Caco-2 (cell line): ENCODE results near the gene ZFYVE9. TPM values are rescaled to one million over a fixed set of nuclear protein-coding genes. Genes with fewer than 3 reads are reported as not detected.
"Not testable (repeated sequence)": the region's sequence is repeated elsewhere in the genome, so short reads cannot be mapped to it uniquely, and the experiment has no call there.

Experiments used
- BruUV-seq: library from RNA; stranded (reverse); fragments of 400-500 nt; replicated peaks from 2 replicates; lab custom pipeline; 2021; lab: Mats Ljungman, UMichigan
- CTCF ChIA-PET: fragments of 300-600 bp; sonication (Branson Sonifier 250); formaldehyde crosslinking; loops from one replicate; lab custom pipeline; 2022; ENCODE audit warnings: antibody characterized with exemption; lab: Charles Lee
- POLR2A ChIA-PET: fragments of 300-600 bp; sonication (Branson Sonifier 250); formaldehyde crosslinking; loops from one replicate; lab custom pipeline; 2022; ENCODE audit warnings: antibody characterized with exemption; lab: Charles Lee
- DNase-seq, 2 experiments: peaks; one replicate each; pipeline versions ENCODE4 v3.0.0 to v3.0.0-alpha.2; 2020 to 2022
- H3K27me3 ChIP-seq: replicated peaks from 2 replicates; pipeline ENCODE4 v1.6.0; 2011; ENCODE audit warnings: low read length; ENCODE audit not compliant: control insufficient read depth, insufficient read depth
- H3K36me3 ChIP-seq: 2 replicates; pipeline ENCODE4 v1.5.1; 2011; ENCODE audit warnings: low read length; ENCODE audit not compliant: control insufficient read depth, insufficient read depth
- H3K4me1 ChIP-seq: fragments of 250-450 bp; sonication (Bioruptor Pico); 2 replicates; pipeline ENCODE4 v1.5.1; 2020; ENCODE audit warnings: mild to moderate bottlenecking
- H3K4me3 ChIP-seq: 2 replicates; pipeline ENCODE4 v1.5.1; 2011; ENCODE audit warnings: low read depth, mild to moderate bottlenecking, control low read depth, low read length
- H3K9me3 ChIP-seq: fragments of 250-450 bp; sonication (Bioruptor Pico); 2 replicates; pipeline ENCODE4 v1.5.1; 2020; ENCODE audit warnings: mild to moderate bottlenecking, moderate library complexity
- H3K27ac Mint-ChIP-seq: one replicate; pipeline ENCODE4 v1.8.0; 2022; ENCODE audit warnings: mixed read lengths; ENCODE audit not compliant: unreplicated experiment
- H3K27me3 Mint-ChIP-seq: one replicate; pipeline ENCODE4 v1.8.0; 2022; ENCODE audit warnings: mixed read lengths; ENCODE audit not compliant: insufficient read depth, unreplicated experiment
- H3K36me3 Mint-ChIP-seq: one replicate; pipeline ENCODE4 v1.8.0; 2022; ENCODE audit warnings: mild to moderate bottlenecking, mixed read lengths; ENCODE audit not compliant: insufficient read depth, unreplicated experiment
- H3K4me1 Mint-ChIP-seq: one replicate; pipeline ENCODE4 v1.8.0; 2022; ENCODE audit warnings: low read depth, mixed read lengths; ENCODE audit not compliant: unreplicated experiment
- H3K4me3 Mint-ChIP-seq: one replicate; pipeline ENCODE4 v1.8.0; 2022; ENCODE audit warnings: mild to moderate bottlenecking, moderate library complexity, mixed read lengths; ENCODE audit not compliant: unreplicated experiment
- H3K9me3 Mint-ChIP-seq: one replicate; pipeline ENCODE4 v1.8.0; 2022; ENCODE audit warnings: mixed read lengths; ENCODE audit not compliant: unreplicated experiment
- intact Hi-C: fragments of 100-400 bp; cut with micrococcal nuclease; formaldehyde crosslinking; loops from one replicate; pipeline ENCODE4 v1.10.0; 2022; ENCODE audit not compliant: unreplicated experiment
- total RNA-seq: library from RNA; stranded (reverse); gene quantifications from 2 replicates; pipeline ENCODE4 v1.2.3, GENCODE V29; 2022
- TF ChIP-seq, protein P1 (sequence below), 2 experiments: fragments of 200-600 bp in 1 of 2; IDR thresholded peaks; 1 replicate in 1 of 2; 2 replicates in 1 of 2; pipeline versions ENCODE4 v1.5.1 to v1.8.0; 2011 to 2022; ENCODE audit warnings: antibody characterized with exemption in 1 of 2, control low read depth in 1 of 2, inconsistent platforms in 1 of 2, low read depth in 1 of 2, low read length in 1 of 2, mild to moderate bottlenecking in 1 of 2, moderate library complexity in 1 of 2; ENCODE audit not compliant: insufficient read depth in 1 of 2, severe bottlenecking in 1 of 2, unreplicated experiment in 1 of 2

Gene ZFYVE9
- total RNA-seq, 1 experiment from 2014 or later, result 18.4 TPM

DNA sequence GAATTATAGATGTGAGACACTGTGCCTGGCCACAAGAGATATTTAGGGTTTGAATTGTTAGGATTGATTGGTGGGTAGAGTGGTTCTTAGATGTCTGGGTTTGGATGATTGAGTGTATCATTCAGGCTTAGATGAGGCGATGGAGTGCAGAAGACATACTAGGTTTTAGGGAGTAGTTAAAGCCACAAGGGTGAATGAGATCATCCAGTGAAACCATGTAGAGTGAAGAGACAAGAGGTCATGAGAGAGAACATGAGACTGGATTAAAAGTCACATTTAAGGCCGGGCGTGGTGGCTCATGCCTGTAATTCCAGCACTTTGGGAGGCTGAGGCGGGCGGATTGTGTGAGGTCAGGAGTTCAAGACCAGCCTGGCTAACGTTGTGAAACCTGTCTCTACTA is 37.2 kb downstream of the ZFYVE9 start:
- Histone ChIP-seq H3K27me3 (no peaks in the 10 kb centered on the region), H3K4me3 (no peak overlapping the region), H3K36me3 (no peaks in the 10 kb centered on the region), H3K9me3 (no peaks in the 10 kb centered on the region), H3K4me1 (peaks cover 6% of the 10 kb centered on the region; the same call in 1 of the 2 replicates)
- Mint-ChIP-seq H3K27ac (no peak overlapping the region), H3K36me3 (peaks cover 13% of the 10 kb centered on the region), H3K4me3 (no peak overlapping the region), H3K4me1 (peaks cover 19% of the 10 kb centered on the region), H3K27me3 (no peaks in the 10 kb centered on the region), H3K9me3 (peaks cover 19% of the 10 kb centered on the region)
- intact Hi-C loops, result no loop called here
- DNase-seq, result no peak
- ChIA-PET POLR2A (no interaction called here), CTCF (no interaction called here)
- TF ChIP-seq, protein P1, sequence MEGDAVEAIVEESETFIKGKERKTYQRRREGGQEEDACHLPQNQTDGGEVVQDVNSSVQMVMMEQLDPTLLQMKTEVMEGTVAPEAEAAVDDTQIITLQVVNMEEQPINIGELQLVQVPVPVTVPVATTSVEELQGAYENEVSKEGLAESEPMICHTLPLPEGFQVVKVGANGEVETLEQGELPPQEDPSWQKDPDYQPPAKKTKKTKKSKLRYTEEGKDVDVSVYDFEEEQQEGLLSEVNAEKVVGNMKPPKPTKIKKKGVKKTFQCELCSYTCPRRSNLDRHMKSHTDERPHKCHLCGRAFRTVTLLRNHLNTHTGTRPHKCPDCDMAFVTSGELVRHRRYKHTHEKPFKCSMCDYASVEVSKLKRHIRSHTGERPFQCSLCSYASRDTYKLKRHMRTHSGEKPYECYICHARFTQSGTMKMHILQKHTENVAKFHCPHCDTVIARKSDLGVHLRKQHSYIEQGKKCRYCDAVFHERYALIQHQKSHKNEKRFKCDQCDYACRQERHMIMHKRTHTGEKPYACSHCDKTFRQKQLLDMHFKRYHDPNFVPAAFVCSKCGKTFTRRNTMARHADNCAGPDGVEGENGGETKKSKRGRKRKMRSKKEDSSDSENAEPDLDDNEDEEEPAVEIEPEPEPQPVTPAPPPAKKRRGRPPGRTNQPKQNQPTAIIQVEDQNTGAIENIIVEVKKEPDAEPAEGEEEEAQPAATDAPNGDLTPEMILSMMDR (IDR thresholded peaks at IDR 0.05; ENCODE audit: insufficient read depth in 1 of 2, low read depth in 1 of 2, low read length in 1 of 2, severe bottlenecking in 1 of 2, unreplicated experiment in 1 of 2), result no peak
- BruUV-seq, result no TSS peak

DNA sequence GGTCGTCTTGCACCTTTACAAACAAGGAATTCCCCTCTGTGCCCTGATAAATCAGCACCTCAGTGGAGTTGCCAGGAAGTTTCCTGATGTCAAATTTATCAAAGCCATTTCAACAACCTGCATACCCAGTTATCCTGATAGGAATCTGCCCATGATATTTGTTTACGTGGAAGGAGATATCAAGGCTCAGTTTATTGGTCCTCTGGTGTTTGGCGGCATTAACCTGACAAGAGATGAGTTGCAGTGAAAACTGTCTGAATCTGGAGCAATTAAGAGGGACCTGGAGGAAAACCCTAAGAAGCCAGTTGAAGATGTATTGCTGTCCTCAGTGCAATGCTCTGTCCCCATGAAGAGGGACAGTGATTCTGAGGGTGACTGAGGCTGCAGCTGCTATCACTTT is 38.3 kb downstream of the ZFYVE9 start:
- peaks cover 6% of the 10 kb centered on the region; the same call in 1 of the 2 replicates for H3K4me1 ChIP-seq
- TF ChIP-seq, protein P1 (IDR thresholded peaks at IDR 0.05; ENCODE audit: insufficient read depth in 1 of 2, low read depth in 1 of 2, low read length in 1 of 2, severe bottlenecking in 1 of 2, unreplicated experiment in 1 of 2), result no peak
- no peaks in the 10 kb centered on the region for H3K9me3 ChIP-seq
- Mint-ChIP-seq H3K9me3 (peaks cover 19% of the 10 kb centered on the region), H3K36me3 (peaks cover 13% of the 10 kb centered on the region), H3K4me3 (no peak overlapping the region), H3K27ac (no peak overlapping the region), H3K4me1 (peaks cover 19% of the 10 kb centered on the region), H3K27me3 (no peaks in the 10 kb centered on the region)
- H3K36me3 ChIP-seq, result no peaks in the 10 kb centered on the region
- no TSS peak for BruUV-seq
- intact Hi-C loops, result no loop called here
- CTCF ChIA-PET, result no interaction called here
- H3K4me3 ChIP-seq, result no peak overlapping the region
- POLR2A ChIA-PET, result no interaction called here
- DNase-seq, result no peak
- no peaks in the 10 kb centered on the region for H3K27me3 ChIP-seq

DNA sequence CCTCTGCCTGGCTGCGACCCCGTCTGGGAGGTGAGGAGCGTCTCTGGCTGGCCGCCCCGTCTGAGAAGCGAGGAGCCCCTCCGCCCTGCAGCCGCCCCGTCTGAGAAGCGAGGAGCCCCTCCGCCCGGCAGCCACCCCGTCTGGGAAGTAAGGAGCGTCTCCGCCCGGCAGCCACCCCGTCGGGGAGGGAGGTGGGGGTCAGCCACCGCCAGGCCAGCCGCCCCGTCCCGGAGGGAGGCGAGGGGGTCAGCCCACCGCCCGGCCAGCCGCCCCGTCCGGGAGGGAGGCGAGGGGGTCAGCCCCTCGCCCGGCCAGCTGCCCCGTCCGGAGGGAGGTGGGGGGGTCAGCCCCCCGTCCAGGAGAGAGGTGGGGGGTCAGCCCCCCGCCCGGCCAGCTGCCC is 39.9 kb downstream of the ZFYVE9 start:
- intact Hi-C loops, H3K9me3 ChIP-seq, H3K36me3 ChIP-seq, H3K27me3 ChIP-seq, H3K4me1 ChIP-seq, H3K27ac Mint-ChIP-seq, H3K4me3 ChIP-seq, BruUV-seq, POLR2A ChIA-PET, CTCF ChIA-PET, H3K9me3 Mint-ChIP-seq, H3K27me3 Mint-ChIP-seq, H3K4me3 Mint-ChIP-seq, DNase-seq: not testable (repeated sequence)
- peaks cover 19% of the 10 kb centered on the region for H3K4me1 Mint-ChIP-seq
- H3K36me3 Mint-ChIP-seq, result peaks cover 13% of the 10 kb centered on the region

DNA sequence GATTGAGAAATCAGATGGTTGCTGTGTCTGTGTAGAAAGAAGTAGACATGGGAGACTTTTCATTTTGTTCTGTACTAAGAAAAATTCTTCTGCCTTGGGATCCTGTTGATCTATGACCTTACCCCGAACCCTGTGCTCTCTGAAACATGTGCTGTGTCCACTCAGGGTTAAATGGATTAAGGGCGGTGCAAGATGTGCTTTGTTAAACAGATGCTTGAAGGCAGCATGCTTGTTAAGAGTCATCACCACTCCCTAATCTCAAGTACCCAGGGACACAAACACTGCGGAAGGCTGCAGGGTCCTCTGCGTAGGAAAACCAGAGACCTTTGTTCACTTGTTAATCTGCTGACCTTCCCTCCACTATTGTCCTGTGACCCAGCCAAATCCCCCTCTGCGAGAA is 40.4 kb downstream of the ZFYVE9 start:
- H3K36me3 ChIP-seq, H3K27ac Mint-ChIP-seq, H3K27me3 ChIP-seq, H3K9me3 Mint-ChIP-seq, intact Hi-C loops, POLR2A ChIA-PET, H3K4me1 ChIP-seq, DNase-seq, BruUV-seq, H3K9me3 ChIP-seq, H3K4me3 ChIP-seq, H3K36me3 Mint-ChIP-seq, CTCF ChIA-PET, H3K4me3 Mint-ChIP-seq, H3K27me3 Mint-ChIP-seq: not testable (repeated sequence)
- H3K4me1 Mint-ChIP-seq, result peaks cover 19% of the 10 kb centered on the region
